ENCODE data around the gene GSTM3.
"Not testable (repeated sequence)": the region's sequence is repeated elsewhere in the genome, so short reads cannot be mapped to it uniquely, and the experiment has no call there.

GSTM3 gene

DNA sequence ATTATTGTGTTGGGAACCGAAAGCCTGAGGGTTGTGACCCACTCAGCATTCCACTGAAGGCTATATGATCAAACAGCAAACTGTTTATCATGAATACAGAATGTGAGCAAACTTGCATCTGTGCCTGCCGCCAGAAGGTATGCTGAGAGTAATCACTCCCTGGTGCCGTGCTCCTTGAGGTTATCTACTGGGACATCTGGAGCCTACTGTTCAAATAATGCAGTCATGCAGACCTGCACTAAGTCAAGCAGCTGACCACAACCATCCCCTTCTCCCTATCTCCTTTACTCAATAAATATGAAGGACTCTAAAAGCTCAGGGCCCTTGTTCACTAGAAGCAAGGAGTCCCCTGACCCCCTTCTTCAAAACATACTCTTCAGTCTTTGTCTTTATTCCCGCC lies 15.3 kb downstream of the GSTM3 start:
- DNase-seq = no peak

DNA sequence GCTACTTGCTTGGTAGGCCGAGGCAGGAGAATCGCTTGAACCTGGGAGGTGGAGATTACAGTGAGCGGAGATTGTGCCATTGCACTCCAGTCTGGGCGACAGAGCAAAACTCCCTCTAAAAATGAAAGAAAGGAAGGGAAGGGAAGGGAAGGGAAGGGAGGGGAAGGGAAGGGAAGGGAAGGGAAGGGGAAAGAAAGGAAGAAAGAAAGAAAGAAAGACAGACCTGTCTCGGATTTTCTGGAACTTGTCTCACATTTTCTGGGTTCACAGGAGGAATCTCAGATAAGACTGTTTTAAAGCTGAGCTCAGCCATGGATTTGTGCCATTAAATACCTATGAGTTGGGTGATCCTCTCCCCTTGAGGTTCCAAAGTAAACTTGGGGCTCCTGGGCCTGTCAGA lies 15.9 kb downstream of the GSTM3 start:
- no peak for DNase-seq

DNA sequence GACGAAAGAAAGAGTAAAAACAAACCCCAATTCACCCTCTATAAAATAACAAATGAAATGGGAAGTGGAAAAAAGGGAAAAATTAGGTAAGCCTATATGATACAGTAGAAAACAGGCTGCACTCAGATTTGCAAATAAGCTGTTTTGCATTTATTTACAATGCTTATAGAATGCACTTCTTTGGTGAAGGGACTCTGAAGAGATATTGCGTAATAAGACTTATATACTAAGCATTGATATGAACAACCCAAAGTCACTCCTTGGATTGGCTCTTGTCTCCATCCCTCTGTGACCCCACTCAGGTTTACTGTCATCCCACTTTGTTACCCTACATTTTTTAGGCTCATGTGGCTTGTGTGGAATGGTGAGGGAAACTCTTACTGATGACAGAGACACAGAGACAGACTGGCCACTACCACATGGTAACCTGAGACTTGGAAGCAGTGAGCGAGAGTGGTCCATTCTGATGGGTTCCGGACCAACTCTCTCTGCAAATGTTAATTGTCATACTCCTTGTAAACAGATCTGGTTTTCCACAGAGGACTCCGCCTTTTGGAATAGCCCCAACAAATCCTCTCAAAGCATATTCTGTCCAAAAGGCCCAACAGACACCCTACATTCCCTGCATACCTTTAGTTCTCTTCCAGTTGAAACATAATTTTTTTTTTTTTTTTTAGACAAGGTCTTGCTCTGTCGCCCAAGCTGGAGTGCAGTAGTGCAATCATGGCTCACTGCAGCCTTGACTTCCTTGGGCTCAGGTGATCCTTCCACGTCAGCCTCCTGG lies 17.7 kb downstream of the GSTM3 start:
- no peak for DNase-seq

DNA sequence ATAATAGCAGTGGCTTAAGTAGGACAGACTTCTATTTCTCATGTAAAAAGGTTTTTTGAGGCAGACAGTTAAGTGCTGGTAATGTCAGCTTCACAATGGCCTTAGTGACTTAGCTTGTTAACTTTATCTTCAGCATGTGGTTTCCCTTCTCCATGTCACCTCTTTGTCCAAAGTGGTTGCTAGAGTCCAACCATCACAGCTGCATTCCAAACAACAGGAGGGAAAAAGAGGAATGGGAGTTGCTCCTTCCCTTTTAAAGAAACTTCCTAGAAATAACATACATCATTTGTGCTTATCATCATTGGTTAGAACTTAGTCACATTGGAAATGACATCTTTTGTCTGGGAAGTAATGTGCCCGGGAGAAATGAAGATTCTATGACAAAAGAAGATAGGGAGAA lies 18.9 kb downstream of the GSTM3 start:
- DNase-seq = no peak

DNA sequence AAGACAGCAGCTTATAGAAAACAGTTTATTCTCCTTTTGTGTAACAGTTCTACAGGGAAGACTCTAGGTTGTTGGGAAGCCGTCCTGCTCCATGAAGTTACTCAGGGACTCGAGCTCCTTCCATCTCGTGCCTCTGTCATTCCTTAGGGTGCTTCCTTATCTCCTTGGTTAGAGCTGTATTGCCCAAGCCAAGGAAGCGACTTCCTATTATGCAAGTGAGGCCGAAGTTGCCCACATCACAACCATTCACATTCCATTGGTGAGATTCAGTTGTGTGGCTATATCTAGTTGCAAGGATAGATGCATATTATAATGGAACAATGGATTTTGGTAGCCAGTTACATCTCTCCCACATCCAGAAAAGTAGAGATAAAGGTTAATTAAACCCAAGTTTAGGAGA lies 19.8 kb downstream of the GSTM3 start:
- no peak for DNase-seq

DNA sequence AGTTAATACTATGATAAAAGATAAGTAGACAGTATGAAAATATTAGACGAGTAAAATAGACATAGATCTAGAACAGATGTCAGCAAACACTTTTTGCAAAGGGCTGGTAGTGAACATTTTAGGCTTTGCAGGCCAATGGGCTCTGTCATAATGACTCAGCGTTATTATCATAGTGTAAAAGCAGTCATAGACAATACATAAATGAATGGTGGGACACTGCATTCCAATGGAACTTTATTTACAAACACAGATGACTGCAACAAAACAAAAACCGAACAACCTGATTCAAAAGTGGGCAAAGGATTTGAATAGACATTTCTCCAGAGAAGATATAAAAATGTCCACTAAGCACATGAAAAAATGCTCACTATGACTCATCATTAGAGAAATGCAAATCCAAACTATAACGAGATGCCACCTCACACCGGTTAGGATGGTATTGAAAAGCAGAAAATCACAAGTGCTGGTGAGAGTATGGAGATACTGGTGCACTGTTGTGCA lies 21.5 kb downstream of the GSTM3 start:
- no peak for DNase-seq

DNA sequence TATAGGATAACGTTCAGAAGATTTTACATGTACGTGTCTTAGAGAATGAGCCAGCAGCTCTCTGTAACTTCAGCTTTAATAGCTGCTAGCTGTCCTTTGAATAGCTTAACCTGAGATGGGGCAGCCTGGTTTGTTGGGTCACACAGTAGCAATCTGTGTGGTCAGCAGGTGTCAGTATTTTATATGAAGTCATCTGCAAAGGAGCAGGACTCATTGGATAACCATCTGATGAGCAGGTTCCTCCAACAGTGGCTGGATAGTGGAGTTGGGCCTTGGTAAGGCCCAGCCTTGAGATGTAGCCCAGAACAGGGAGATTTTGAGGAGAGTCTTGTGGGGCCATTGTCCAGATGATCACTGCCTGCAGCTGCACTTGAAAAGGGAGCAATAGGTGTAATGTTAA lies 22.3 kb downstream of the GSTM3 start:
- DNase-seq = no peak

DNA sequence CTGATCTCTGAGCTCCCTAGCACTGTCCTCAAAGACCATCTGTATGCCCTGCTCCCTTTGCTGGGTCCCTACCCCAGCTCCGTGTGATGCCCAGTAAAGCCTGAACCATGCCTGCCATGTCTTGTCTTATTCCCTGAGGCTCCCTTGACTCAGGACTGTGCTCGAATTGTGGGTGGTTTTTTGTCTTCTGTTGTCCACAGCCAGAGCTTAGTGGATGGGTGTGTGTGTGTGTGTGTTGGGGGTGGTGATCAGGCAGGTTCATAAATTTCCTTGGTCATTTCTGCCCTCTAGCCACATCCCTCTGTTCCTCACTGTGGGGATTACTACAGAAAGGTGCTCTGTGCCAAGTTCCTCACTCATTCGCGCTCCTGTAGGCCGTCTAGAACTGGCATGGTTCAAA lies 23.1 kb downstream of the GSTM3 start:
- DNase-seq = no peak

DNA sequence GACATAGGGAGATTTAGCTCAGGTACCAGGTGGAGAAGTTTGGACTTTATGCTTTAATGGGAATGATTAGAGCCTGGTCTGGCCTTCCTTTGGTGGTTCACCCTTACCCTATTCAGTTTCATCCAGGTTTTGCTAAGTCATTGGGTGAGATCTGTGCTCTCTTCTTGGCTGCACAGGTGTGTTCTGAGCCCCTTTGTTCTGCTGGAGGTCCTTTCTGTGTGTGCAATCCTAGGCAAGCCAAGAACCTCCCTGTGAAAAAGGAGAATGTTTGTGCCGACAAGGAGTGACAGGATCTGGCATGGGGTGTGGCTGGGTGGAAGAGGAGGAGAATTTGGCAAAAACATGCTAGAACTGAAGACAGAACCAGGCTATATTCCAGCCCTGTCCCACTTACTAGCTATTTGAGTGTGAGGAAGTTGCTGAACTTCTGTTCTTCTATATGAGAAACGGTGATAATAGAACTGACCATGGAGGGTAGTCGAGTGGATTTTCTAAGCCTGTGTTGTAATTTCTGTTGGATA lies 24.2 kb downstream of the GSTM3 start:
- DNase-seq = no peak

DNA sequence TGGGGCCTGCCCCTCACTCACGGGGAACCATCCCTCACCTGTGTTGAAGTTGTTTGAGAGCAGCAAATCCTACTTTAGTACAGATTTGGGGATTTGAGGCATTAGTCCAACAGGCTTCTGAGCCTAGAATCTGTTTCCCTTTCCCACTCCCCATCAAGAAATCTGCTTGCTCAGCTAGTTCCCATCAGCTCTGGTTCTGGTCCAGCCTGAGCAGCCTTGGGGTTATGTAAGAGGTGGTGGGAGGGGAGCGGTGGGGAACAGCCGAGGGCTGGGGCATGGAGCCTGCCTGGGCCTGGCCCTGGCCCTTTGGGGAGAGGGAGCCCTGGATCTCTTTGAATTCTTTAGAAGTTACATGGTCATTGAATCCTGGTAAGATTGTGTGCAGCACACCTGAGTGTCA lies 24.7 kb downstream of the GSTM3 start:
- no peak for DNase-seq

DNA sequence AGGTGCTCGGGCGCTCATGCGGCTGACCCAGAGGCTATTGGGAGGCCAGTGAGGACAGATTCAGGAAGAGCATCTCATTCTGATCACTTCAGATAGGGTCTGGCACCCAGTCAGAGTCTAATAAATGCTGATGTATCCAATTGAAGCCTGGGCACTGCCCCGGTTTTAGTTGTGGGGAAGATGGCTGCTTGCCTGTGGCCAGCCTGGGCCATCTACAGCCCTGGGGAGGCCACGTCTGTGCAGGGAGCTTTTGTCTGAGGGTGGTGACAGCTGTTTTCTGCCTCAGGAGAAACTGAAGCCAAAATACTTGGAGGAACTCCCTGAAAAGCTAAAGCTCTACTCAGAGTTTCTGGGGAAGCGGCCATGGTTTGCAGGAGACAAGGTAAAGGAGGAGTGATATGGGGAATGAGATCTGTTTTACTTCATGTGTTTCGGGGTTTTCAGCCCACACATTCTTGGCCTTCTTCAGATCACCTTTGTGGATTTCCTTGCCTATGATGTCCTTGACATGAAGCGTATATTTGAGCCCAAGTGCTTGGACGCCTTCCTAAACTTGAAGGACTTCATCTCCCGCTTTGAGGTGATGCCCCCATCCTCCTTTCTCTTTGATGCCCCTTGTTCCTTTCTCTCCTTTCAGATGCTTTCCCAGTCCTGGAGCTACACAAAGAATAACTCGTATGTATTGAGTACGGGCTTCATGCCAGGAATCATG lies 26.0 kb downstream of the GSTM3 start:
- no peak for DNase-seq

DNA sequence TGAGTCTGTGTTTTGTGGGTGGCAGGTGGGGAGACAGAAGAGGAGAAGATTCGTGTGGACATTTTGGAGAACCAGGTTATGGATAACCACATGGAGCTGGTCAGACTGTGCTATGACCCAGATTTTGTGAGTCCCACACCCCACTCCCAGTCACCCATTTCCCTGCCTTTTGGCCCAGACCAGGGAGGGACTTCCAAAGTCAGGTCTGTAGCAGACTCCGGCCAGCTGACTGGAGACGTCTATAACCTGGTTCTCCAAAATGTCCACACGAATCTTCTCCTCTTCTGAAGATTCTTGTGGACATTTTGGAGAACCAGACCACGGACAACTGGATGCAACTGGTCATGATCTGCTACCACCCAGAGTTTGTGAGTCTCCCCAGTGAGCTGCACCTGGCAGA lies 27.2 kb downstream of the GSTM3 start:
- DNase-seq = no peak

DNA sequence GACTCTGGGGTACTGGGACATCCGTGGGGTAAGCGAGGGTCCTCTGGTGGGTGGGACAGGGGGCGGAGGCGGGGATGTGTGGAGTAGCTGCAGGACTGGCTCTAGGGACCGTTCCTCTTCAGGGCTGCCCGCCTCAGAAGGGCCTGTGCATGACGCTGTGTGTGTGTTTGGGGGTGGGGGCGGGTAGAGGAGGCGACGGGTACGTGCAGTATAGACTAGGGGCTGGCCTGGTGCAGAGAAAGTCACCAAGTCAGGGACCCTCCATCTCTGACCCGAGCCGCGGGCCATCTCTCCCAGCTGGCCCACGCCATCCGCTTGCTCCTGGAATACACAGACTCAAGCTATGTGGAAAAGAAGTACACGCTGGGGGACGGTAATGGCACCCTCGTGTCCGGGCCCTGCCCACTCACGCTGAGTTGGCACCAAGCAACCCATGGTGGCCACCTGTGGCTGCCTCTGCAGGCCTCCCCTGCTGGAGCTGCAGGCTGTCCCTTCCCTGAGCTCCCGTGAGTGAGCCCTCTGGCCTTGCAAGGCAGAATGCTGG lies 28.4 kb downstream of the GSTM3 start:
- no peak for DNase-seq

DNA sequence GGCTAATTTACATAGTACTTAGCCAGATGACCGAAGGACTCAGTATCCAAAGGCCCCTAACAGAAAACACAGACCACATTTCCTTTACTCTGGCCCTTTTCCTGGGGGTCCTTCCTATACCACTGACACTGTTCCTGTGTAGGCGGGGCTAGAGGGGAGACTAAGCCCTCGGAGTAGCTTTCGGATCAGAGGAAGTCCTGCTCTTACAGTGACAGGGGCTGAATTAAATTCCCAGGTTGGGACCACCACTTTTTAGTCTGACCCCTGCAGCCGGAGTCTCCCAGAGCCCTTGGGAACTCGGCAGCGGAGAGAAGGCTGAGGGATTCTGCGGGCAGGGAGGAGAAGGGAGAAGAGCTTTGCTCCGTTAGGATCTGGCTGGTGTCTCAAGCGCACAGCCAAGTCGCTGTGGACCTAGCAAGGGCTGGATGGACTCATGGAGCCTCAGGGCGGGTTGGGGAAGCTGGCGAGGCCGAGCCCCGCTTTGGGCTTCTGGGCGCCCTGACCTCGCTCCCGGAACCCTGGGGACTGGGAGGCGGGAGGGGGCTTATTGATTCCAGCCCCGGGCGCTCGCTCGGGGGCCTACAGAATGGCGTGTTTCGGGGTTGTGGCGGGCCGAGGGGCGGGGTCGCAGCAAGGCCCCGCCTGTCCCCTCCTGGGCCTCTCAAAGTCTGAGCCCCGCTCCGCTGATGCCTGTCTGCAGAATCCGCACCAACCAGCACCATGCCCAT lies 29.1 kb downstream of the GSTM3 start, which contains the start of gene GSTM5:
Gene GSTM5, plus strand, starts transcription at position 659 of the 728 bp plus-strand sequence. Its CDS starts 62 bp downstream, at position 721.
- DNase-seq = not testable (repeated sequence)

DNA sequence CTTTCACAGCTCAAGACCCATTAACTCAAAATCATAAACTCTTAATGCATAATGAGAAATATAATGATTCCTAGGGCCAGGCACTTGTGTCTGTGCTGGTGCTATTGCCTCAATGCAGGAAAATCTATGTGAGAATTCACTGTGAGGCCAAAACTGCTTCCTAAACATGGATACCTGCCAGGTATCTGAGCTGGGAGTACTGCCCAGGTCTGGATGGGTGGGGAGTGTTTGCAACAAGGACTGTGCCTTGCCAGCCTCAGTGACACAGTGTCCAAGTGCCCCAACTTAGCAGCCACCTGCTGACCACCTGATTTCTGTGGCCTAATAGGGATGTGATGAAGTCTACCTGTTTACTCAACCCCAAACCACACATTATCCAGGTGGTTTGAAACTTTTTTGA lies 31.0 kb downstream of the GSTM3 start:
- not testable (repeated sequence) for DNase-seq

DNA sequence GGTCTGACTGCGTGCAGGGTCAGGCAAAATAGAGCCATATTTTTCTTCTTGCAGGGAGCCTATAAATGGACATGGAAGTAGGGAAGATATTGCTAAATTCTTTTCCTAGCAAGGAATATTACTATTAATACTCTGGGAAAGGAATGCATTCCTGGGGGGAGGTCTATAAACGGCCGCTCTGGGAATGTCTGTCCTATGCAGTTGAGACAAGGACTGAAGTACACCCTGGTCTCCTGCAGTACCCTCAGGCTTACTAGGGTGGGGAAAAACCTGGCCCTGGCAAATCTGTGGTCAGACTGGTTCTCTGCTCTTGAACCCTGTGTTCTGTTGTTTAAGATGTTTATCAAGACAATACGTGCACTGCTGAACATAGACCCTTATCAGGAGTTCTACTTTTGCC lies 31.9 kb downstream of the GSTM3 start:
- DNase-seq = not testable (repeated sequence)

DNA sequence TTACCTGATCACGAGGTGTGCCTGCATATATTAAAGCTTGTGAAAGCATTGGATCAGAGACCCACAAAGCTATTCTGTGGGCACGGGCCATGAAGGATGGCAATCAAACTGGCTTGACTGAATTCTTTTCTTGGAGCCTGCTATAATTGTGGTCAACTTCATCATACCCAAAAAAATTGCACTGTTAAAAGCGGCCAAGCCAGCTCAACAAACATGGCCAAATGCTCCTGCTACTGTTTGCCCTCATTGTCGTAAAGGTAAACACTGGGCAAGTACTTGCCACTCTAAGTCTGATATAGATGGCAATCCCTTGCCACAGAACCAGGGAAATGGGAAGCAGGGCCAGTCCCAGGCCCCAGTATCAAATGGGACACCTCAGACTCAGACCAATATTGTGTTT lies 35.4 kb downstream of the GSTM3 start:
- no peak for DNase-seq

DNA sequence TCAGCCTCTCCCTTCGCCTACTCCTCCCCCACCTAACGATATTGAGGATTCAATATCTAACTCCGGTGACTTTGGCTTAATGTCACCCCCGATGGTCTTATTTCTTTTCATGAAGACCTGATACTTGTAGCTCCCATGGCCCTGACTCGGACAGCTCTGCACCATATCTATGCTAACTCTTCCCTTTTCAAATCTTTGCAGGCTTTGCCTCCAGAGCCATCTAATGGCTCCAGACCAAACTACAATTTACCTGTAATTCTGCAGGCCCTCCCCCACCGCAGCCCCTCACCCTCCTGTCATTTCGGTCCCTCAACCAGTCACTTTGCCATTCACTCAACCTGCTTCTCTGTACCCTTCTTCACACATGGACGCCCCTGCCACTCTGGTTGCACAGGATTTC lies 36.7 kb downstream of the GSTM3 start:
- no peak for DNase-seq

DNA sequence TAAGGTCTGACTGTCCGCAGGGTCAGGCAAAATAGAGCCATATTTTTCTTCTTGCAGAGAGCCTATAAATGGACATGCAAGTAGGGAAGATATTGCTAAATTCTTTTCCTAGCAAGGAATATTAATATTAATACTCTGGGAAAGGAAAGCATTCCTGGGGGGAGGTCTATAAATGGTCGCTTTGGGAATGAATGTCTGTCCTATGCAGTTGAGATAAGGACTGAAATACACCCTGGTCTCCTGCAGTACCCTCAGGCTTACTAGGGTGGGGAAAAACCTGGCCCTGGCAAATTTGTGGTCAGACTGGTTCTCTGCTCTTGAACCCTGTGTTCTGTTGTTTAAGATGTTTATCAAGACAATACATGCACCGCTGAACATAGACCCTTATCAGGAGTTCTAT lies 37.9 kb downstream of the GSTM3 start:
- not testable (repeated sequence) for DNase-seq

DNA sequence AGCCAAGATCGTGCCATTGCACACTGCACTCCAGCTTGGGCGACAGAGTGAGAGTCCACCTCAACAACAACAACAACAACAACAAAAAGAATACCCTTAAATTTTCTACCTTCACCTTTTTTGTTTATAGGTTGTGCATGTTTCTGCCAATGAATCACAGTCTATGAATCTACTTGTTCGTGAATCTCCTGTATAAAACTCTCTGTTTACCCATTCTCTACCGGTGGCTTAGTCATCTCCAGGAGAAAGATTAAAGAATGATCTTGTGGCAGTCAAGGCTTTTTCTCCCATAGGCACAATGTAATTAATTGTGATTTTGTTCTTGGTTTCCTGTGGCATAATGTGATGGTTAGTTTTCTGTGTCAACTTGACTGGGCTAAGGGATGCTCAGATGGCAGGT lies 43.0 kb downstream of the GSTM3 start:
- DNase-seq = not testable (repeated sequence)

DNA sequence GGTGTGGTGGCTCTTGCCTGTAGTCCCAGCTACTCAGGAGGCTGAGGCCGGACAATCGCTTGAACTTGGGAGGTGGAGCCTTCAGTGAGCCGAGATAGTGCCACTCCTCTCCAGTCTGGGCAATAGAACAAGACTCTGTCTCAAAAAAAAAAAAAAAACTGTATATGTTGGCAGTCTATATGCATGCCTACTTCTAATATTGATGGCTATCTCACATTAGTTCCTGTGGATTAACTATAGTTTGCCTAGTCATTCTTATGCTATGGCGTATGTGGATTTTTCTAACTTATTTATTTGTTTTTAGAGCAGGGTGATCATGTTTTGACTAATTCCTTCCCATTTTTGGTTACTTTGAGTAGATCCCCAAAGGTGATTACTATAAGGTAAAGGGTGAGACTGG lies 43.8 kb downstream of the GSTM3 start:
- no peak for DNase-seq

DNA sequence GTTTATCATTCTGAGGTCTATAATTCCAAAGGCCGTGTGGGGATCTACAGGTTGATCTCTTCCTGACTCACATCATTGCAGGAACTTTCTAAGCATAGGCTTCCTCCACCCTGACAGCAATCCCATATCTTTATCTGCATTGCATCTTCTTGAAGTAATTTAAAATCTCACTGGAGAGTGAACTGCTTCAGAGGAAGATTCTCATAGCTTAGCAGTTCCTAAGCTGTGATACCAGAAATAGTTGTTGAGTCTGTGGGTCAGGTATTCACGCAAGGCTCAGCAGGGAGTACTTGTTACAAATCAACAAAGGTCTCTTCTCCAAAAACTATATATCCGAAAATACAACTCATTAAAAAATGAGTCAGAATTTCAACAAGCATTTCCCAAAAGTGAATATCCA lies 45.7 kb downstream of the GSTM3 start:
- DNase-seq = not testable (repeated sequence)

DNA sequence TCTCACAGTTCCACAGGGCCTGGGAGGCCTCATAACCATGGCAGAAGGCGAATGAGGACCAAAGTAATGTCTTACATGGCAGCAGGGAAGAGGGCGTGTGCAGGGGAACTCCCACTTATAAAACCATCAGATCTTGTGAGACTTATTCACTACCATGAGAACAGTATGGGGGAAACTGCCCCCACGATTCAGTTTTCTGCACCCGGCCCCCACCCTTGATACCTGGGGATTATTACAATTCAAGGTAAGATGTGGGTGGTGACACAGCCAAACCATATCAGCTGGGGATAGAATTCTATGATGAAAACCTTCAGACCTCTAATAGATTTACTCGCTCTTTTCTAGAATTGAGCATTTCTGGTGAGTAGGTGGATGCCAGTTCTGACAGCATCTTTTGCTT lies 46.4 kb downstream of the GSTM3 start:
- not testable (repeated sequence) for DNase-seq

All from NCI-H1105 treated with DMSO at 0.1 percent for 48 hours (cell line).